ENCODE data around the gene RTKN. TPM values are rescaled to one million over a fixed set of nuclear protein-coding genes. Genes with fewer than 3 reads are reported as not detected.

RTKN gene
- total and polyA plus RNA-seq, 2 of the 13 experiments (the other 11 are each of a cell fraction or from before 2014, with no cell fraction given), result 159 to 166 TPM

GRCh38 chr2:74383254-74383653 lies 58.5 kb downstream of the RTKN start (continued):
- TF ChIP-seq RORA (CRISPR knock-in tag; IDR thresholded peaks at IDR 0.05), result no peak

- H3K27ac ChIP-seq (ENCODE audit: extremely low read length, insufficient read depth, low read length), result no peak overlapping the region
- DNase-seq (ENCODE audit: low spot score) (no peak), ATAC-seq (no peak), FAIRE-seq (no peak)
- ChIA-PET CTCF (ENCODE audit: low intra/inter-chr PET ratio, low total read pairs) (no interaction called here), POLR2A (interaction anchor here (2.2 kb wide), 1 partner anchor 10 kb away, joined by 10 read pairs; no protein-coding TSS in a partner anchor)
- H3K9me3 ChIP-seq (ENCODE audit: low read length), result no peaks in the 10 kb centered on the region
- H3K9ac ChIP-seq (ENCODE audit: insufficient read depth, low read depth, low read length), result no peak overlapping the region
- 93% methylated on average over 3 of the region's 3 CpGs for WGBS (ENCODE audit: low lambda C conversion rate)
- peaks cover 14 to 40% of the 10 kb centered on the region in 2 experiments for H3K36me3 ChIP-seq (replicated peaks in 1 of 2; ENCODE audit: control insufficient read depth in 1 of 2, insufficient read depth in 2 of 2, low read length in 2 of 2)
- no peak overlapping the region for H2AFZ ChIP-seq (ENCODE audit: low read length)
- H3K79me2 ChIP-seq (ENCODE audit: insufficient read depth, low read length), result peaks cover 68% of the 10 kb centered on the region
- peaks cover 26% of the 10 kb centered on the region for H3K4me1 ChIP-seq (ENCODE audit: insufficient read depth, low read length)
- intact Hi-C loops (cut with micrococcal nuclease; ENCODE audit: unreplicated experiment), result no loop called here
- TF ChIP-seq ZNF644 (CRISPR knock-in tag; IDR thresholded peaks at IDR 0.05; ENCODE audit: low read depth) (no peak), HOMEZ (CRISPR knock-in tag; IDR thresholded peaks at IDR 0.05; ENCODE audit: low read depth) (no peak)
- H3K27me3 ChIP-seq (ENCODE audit: control insufficient read depth in 1 of 2, insufficient read depth in 2 of 2, low read length in 2 of 2), result no peaks in the 10 kb centered on the region
- H3K4me2 ChIP-seq (ENCODE audit: low read depth, low read length), result no peak overlapping the region
- in situ Hi-C loops (cut with HindIII; ENCODE audit: extremely low pct_ligation_motif_present, low pct_unique_long_range_greater_than_20kb), result no loop called here
- H3K4me3 ChIP-seq (replicated peaks in 1 of 3; ENCODE audit: insufficient read depth in 1 of 3, low read depth in 2 of 3, low read length in 3 of 3), result no peak overlapping the region
- H4K20me1 ChIP-seq (ENCODE audit: insufficient read depth, low read length), result peaks cover 14% of the 10 kb centered on the region; the same call in 1 of the 2 replicates
- no TSS peak for BruUV-seq (replicated peaks)
Measured at GRCh38 chr2:74381751-74382150, 60.0 kb downstream of the RTKN start.
